WI38 (cell line): Measurements from ENCODE around the gene CREB5.
"Not testable (repeated sequence)": the region's sequence is repeated elsewhere in the genome, so short reads cannot be mapped to it uniquely, and the experiment has no call there.

Source experiments
- H3K4me3 ChIP-seq: 2 replicates; pipeline ENCODE4 v1.5.1; 2011; ENCODE audit warnings: low read depth, mild to moderate bottlenecking, control low read depth, low read length
- TF ChIP-seq, protein P1 (sequence below): IDR thresholded peaks from 2 replicates; pipeline ENCODE4 v1.5.1; 2012; ENCODE audit warnings: low read depth, mild to moderate bottlenecking, control low read depth, low read length

CREB5 gene

DNA sequence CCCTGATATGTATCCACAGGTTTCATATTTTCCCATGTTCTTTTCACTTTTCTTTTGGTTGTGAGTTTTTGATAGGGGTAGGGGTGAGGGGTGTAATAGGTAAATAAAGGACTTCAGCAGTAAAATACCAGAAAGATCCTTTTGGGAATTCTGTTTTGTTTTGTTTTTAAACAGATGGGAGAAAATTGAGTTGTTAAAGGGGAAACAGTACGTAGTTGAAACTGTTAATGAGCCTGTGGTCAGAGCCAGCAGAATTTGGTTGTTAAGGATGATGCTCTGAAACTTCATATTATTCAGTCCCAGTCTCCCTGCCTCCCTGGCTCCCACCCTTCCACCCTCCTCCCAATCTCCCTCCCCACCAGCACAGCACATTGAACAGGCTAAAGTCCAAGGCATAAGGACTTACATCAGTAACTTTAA, 195.9 kb downstream of the CREB5 start:
- H3K4me3 ChIP-seq: no peak overlapping the region
- TF ChIP-seq, protein P1, sequence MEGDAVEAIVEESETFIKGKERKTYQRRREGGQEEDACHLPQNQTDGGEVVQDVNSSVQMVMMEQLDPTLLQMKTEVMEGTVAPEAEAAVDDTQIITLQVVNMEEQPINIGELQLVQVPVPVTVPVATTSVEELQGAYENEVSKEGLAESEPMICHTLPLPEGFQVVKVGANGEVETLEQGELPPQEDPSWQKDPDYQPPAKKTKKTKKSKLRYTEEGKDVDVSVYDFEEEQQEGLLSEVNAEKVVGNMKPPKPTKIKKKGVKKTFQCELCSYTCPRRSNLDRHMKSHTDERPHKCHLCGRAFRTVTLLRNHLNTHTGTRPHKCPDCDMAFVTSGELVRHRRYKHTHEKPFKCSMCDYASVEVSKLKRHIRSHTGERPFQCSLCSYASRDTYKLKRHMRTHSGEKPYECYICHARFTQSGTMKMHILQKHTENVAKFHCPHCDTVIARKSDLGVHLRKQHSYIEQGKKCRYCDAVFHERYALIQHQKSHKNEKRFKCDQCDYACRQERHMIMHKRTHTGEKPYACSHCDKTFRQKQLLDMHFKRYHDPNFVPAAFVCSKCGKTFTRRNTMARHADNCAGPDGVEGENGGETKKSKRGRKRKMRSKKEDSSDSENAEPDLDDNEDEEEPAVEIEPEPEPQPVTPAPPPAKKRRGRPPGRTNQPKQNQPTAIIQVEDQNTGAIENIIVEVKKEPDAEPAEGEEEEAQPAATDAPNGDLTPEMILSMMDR: no peak

DNA sequence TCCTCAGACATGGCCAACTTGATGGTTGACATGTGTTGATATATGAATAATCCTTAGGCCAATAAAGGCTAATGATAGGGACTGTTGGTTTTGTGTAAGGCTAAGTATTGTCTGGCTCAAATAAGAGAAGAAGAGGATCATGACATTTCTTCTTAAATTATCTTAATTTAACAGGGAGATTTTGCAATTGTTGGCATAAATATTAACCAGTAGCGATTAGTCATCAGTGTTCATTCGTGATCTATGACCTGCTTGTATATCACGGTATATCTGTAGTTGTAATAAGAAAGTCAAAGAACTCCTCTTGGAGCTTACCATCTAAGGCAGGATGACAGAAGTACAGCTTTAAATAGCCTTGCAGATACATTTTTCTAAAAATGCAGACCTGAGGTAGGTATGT, 196.4 kb downstream of the CREB5 start:
- no peak overlapping the region for H3K4me3 ChIP-seq
- TF ChIP-seq, protein P1: no peak

- TF ChIP-seq, protein P1: no peak
Observed at GRCh38 chr7:28609608-28610007, 197.3 kb downstream of the CREB5 start.

GRCh38 chr7:28611399-28611897, 199.1 kb downstream of the CREB5 start:
- H3K4me3 ChIP-seq: not testable (repeated sequence)

More at GRCh38 chr7:28609608-28610007, 197.3 kb downstream of the CREB5 start:
- H3K4me3 ChIP-seq: no peak overlapping the region

- TF ChIP-seq, protein P1: no peak
- no peak overlapping the region for H3K4me3 ChIP-seq
Observed at GRCh38 chr7:28613262-28613661, 200.9 kb downstream of the CREB5 start.

DNA sequence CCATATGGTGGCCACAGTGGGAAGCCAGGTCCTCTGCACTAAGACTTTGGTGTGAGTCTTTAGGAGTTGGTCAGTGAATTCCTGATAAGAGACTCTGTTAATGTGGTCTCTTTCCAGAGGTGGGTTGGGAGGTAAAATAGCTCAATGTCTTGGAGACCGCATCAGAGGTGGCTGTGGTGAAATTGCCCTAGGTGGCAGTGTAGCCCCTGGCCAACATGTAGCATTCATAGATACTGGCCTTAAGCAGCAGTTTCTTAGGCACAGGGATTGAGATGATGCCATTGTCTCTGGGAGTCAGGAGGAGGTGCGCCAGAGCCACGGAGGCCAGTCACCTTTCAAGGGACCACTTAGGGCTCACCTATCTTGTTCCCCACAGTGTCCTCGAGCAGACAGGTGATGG, 202.8 kb downstream of the CREB5 start:
- TF ChIP-seq, protein P1: no peak

GRCh38 chr7:28617308-28617880, 205.1 kb downstream of the CREB5 start:
- TF ChIP-seq, protein P1: no peak
- H3K4me3 ChIP-seq: no peak overlapping the region

More for the DNA sequence above, 202.8 kb downstream of the CREB5 start:
- H3K4me3 ChIP-seq: no peak overlapping the region

GRCh38 chr7:28618383-28618782, 206.1 kb downstream of the CREB5 start:
- TF ChIP-seq, protein P1: no peak
- no peak overlapping the region for H3K4me3 ChIP-seq
